Mucosa of descending colon (tissue), 3 donors: ENCODE measurements around the gene RHBDL2. TPM values are rescaled to one million over a fixed set of nuclear protein-coding genes. Genes with fewer than 3 reads are reported as not detected.

Experiments used
- ATAC-seq: fragments of 200-7000 bp; cut with Tn5 transposase; one replicate; pipeline ENCODE4 v1.9.1; 2020; ENCODE audit warnings: mild to moderate bottlenecking, moderate library complexity
- DNase-seq, 3 donors: peaks; one replicate each; pipeline ENCODE4 v3.0.0-alpha.2; 2020
- H3K36me3 ChIP-seq: fragments of 200-600 bp; one replicate; pipeline ENCODE4 v1.8.0; 2021; ENCODE audit warnings: low read depth, mild to moderate bottlenecking
- H3K4me1 ChIP-seq: fragments of 200-600 bp; one replicate; pipeline ENCODE4 v1.8.0; 2021; ENCODE audit warnings: low read depth, mild to moderate bottlenecking
- H3K4me3 ChIP-seq: fragments of 200-600 bp; one replicate; pipeline ENCODE4 v1.8.0; 2021; ENCODE audit warnings: mild to moderate bottlenecking
- H3K9me3 ChIP-seq: fragments of 200-600 bp; one replicate; pipeline ENCODE4 v1.8.0; 2021; ENCODE audit warnings: mild to moderate bottlenecking
- CTCF ChIP-seq: fragments of 200-600 bp; IDR thresholded peaks from one replicate; pipeline ENCODE4 v1.8.0; 2022; ENCODE audit warnings: antibody characterized with exemption, mild to moderate bottlenecking
- intact Hi-C, 2 donors: fragments of 100-400 bp; cut with DNase I in 1 of 2; cut with micrococcal nuclease in 1 of 2; formaldehyde crosslinking; loops; one replicate each; pipeline versions ENCODE4 v1.11.0 to v1.11.1; 2022; cut with DNase I, micrococcal nuclease
- total RNA-seq, 3 donors: library from RNA; stranded (reverse); fragmentation: NEBNext Ultra II Directional in 2 of 3; extraction: Animal tissue kit (Norgen Biotek cat#: 25700) in 2 of 3; gene quantifications; one replicate each; pipeline versions ENCODE4 v1.2.1 to v1.2.4, GENCODE V29; 2021 to 2023
- donor health status: DM: no; HTN: no; CAD: no; lungs with moderate emphysema.
- donor health status: DM: no; HTN: no; CAD: no.
- donor health status: DM: no; HTN: yes; CAD: no.

The RHBDL2 gene
- total RNA-seq, 3 donors from 2014 or later: 16.6 to 50.5 (median 23.7) TPM

DNA sequence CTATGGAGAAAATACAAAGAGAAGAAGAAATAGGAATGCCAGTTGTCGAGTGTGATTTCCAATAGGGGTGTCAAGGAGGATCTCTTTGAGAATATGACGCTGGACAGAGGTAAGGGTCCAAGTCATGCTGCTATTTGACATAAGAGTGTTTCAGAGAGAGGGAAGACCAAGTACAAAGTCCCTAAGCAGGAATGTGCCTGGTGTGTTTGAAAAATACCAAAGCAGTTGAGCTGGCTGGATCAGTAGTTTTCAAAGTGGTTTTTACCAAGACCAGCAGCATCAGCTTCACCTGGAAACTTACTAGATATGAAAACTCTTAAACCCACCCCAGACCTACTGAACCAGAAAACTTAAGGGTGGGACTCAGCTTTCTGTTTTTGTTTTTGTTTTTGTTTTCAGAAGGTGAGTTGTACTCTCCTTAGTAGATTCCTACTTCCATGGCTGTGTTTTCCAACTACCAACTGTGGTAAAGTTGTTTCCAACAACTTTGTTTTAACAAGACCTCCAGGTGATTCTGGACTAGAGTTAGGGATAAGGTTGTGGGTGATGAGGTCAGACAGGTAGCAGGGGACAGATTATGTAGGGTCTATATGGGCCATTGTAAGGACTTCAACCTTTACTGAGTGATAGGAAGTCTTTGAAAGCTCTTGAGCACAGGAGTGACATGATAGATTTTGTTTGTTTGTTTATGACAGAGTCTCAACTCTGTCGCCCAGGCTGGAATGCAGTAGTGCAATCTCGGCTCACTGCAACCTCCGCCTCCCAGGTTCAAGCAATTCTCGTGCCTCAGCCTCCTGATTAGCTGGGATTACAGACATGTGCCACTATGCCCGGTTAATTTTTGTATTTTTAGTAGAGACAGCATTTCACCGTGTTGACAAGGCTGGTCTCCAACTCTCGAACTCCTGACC, 53.0 kb downstream of the RHBDL2 start:
- no peaks in the 10 kb centered on the region for H3K36me3 ChIP-seq
- DNase-seq (no peak), ATAC-seq (no peak)
- intact Hi-C loops: no loop called here
- no peaks in the 10 kb centered on the region for H3K9me3 ChIP-seq
- H3K4me3 ChIP-seq: no peak overlapping the region
- TF ChIP-seq CTCF: no peak
- no peaks in the 10 kb centered on the region for H3K4me1 ChIP-seq

DNA sequence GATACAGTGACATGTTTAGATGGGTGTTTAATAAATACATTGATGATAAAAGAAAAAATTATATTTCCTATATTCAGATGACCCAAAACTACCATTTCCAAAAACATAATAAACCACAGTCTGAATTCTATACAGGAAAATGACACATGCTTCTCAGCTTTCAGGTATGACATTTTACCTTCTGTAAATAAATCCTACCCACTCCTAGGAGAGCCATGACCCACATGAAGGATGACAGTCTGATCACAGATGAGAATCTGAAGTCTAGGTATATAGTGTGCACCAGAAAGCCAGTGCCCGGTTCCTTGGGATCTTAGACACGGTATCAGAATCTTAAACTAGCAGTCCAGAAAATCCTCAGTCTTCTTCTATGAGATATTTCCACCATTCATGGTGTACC, 56.5 kb downstream of the RHBDL2 start:
- Histone ChIP-seq H3K4me1 (no peaks in the 10 kb centered on the region), H3K9me3 (no peaks in the 10 kb centered on the region), H3K36me3 (no peaks in the 10 kb centered on the region), H3K4me3 (no peak overlapping the region)
- no peak for TF ChIP-seq CTCF
- no peak for DNase-seq
- intact Hi-C loops: no loop called here
- no peak for ATAC-seq

DNA sequence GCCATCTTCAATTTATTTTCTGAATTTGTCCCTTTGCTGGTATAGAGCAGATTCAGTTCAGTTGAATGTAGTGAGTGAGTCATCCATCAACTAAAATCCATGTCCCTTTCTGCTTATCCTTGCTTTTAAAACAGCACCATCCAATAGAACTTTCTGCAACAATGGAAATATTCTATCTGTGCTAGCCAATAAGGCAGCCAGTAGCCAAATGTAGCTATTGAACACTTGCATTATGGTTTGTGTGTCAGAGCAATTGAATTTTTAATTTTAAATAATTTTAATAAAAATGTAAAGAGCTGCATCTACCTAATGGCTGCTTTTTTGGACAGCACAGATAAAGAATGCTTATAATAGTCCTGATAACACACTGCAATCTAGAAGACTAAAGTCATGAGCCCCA, 60.1 kb downstream of the RHBDL2 start, which contains the start of gene GJA9:
TSS of gene GJA9 (minus strand) at position 101 of the 400 bp plus-strand sequence. CDS start 5,489 bp downstream, outside the sequence.
- Histone ChIP-seq H3K36me3 (no peaks in the 10 kb centered on the region), H3K4me1 (no peaks in the 10 kb centered on the region), H3K9me3 (no peaks in the 10 kb centered on the region), H3K4me3 (no peak within 1 kb of the TSS)
- intact Hi-C loops: no loop called here
- no peak for ATAC-seq
- no peak for DNase-seq
- TF ChIP-seq CTCF: no peak

DNA sequence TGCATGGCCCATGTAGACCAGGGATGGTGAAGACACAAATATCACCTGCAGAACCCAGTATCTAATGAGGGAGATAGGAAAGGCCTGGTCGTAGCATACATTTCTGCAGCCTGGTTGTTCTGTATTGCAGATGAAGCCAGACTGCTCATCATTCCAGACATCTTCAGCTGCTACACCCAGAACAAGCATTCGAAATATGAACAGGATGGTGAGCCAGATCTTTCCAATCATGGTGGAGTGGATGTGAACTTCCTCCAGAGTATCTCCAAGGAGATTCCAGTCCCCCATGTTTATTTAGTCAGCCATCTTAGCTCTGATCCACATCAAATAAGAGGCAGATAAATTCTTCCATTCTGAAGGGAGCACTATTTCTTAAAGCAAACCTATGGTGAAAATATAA, 65.8 kb downstream of the RHBDL2 start:
- intact Hi-C loops: no loop called here
- no peak overlapping the region for H3K4me3 ChIP-seq
- peaks cover 7% of the 10 kb centered on the region for H3K4me1 ChIP-seq
- DNase-seq: no peak
- no peak for TF ChIP-seq CTCF
- no peaks in the 10 kb centered on the region for H3K36me3 ChIP-seq
- no peaks in the 10 kb centered on the region for H3K9me3 ChIP-seq
- no peak for ATAC-seq

DNA sequence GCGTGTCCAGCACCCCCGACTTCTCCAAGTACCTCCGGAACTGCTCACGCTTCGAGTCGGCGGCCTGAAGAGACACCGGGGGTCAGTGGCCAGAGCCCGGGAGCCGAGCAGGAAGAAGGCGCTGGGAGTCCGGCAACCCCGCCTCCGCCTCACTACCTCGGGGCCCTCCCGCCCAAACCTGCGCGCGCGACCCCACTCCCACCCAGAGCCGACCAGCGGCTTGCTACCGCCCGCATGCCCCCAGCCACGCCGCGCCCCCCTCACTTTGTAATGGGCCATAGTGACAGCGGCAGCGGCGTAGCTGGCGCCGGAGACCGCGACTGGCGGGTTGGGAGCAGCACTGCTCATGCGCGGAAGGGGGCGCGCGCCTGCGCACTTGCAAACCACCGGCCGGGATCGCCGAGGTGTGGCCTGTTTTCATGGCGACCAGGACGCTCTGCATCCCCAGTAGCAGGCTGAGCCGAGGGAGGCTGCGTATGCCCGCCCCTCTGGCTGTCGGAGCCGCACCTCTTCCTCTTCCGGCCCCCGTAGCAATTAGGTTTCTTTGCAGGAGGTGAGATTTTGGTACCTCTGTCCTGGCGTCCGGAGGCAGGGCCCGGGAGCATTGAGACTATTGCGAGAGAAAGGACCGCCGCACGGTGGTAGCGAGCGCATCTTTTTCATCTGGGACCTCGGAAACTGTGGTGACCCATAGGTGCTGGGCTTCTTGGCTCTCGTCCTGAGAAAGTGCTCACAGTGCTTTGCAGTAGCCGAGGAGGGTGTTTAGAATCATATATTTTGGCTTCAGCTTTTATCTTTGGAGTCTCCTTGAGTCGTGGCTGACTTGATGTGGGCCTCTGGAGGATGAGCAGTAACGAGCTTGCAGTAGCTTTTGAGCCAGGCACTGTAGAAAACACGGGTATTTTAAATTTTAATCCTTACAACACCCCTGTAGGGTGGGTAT, 68.3 kb downstream of the RHBDL2 start, which contains the start of gene MYCBP:
TSS of gene MYCBP (minus strand) at position 322 of the 943 bp plus-strand sequence. CDS start at position 279, 43 bp downstream.
- ATAC-seq (peak; percentile 99), DNase-seq (peak; percentile 93 to 98 (median 97))
- intact Hi-C loops: no loop called here
- Histone ChIP-seq H3K9me3 (no peaks in the 10 kb centered on the region), H3K4me1 (peaks cover 7% of the 10 kb centered on the region), H3K36me3 (no peaks in the 10 kb centered on the region), H3K4me3 (peak within 1 kb of the TSS; percentile 76)
- TF ChIP-seq CTCF: peak; percentile 21
